8988T (cell line): ENCODE data around the gene LGALS7B.
"Not testable (repeated sequence)": the region's sequence is repeated elsewhere in the genome, so short reads cannot be mapped to it uniquely, and the experiment has no call there.

Source experiments
- DNase-seq: peaks from one replicate; pipeline ENCODE4 v3.0.0; 2011

The LGALS7B gene

GRCh38 chr19:38770228-38770948, 18.6 kb upstream of the LGALS7B start:
- not testable (repeated sequence) for DNase-seq

GRCh38 chr19:38770949-38771275, 18.1 kb upstream of the LGALS7B start:
- DNase-seq = not testable (repeated sequence)

GRCh38 chr19:38771569-38771968, 17.4 kb upstream of the LGALS7B start:
- not testable (repeated sequence) for DNase-seq

- DNase-seq = peak; percentile 33
Observed at GRCh38 chr19:38773469-38774177, 15.4 kb upstream of the LGALS7B start, which contains the start of gene LGALS7. LGALS7 (minus strand) TSS chr19:38773517; CDS start chr19:38773492, 25 bp downstream.

- DNase-seq = peak; percentile 44
Observed at GRCh38 chr19:38774181-38774950, 14.6 kb upstream of the LGALS7B start.

- no peak for DNase-seq
Observed at GRCh38 chr19:38778733-38779132, 10.3 kb upstream of the LGALS7B start.

- DNase-seq = no peak
Observed at GRCh38 chr19:38780443-38780842, 8.6 kb upstream of the LGALS7B start.

GRCh38 chr19:38781058-38781457, 7.9 kb upstream of the LGALS7B start:
- DNase-seq = no peak

GRCh38 chr19:38782212-38782611, 6.8 kb upstream of the LGALS7B start:
- DNase-seq = not testable (repeated sequence)

GRCh38 chr19:38784224-38784623, 4.8 kb upstream of the LGALS7B start:
- no peak for DNase-seq

GRCh38 chr19:38785187-38785699, 3.8 kb upstream of the LGALS7B start:
- no peak for DNase-seq

- DNase-seq = not testable (repeated sequence)
Observed at GRCh38 chr19:38786061-38786460, 2.9 kb upstream of the LGALS7B start.

- no peak for DNase-seq
Observed at GRCh38 chr19:38786572-38787265, 2.3 kb upstream of the LGALS7B start.

GRCh38 chr19:38790507-38791403, 1.8 kb downstream of the LGALS7B start:
- not testable (repeated sequence) for DNase-seq

- DNase-seq = not testable (repeated sequence)
Observed at GRCh38 chr19:38791451-38792064, 2.6 kb downstream of the LGALS7B start.

GRCh38 chr19:38792250-38793111, 3.5 kb downstream of the LGALS7B start:
- DNase-seq = peak; percentile 65

- DNase-seq = peak; percentile 72
Observed at GRCh38 chr19:38793177-38793576, 4.2 kb downstream of the LGALS7B start.

- DNase-seq = no peak
Observed at GRCh38 chr19:38793671-38794070, 4.7 kb downstream of the LGALS7B start.

- no peak for DNase-seq
Observed at GRCh38 chr19:38795549-38795948, 6.5 kb downstream of the LGALS7B start.

GRCh38 chr19:38796154-38796553, 7.2 kb downstream of the LGALS7B start:
- DNase-seq = no peak
